ENCODE measurements around the gene CD151.

The CD151 gene

GRCh38 chr11:869399-870126, 36.8 kb downstream of the CD151 start:
- DNase-seq (ENCODE audit: low read depth in 2 of 3, low spot score in 2 of 3), result no peak

GRCh38 chr11:870127-870413, 37.3 kb downstream of the CD151 start:
- no peak for DNase-seq (ENCODE audit: low read depth in 2 of 3, low spot score in 2 of 3)

DNA sequence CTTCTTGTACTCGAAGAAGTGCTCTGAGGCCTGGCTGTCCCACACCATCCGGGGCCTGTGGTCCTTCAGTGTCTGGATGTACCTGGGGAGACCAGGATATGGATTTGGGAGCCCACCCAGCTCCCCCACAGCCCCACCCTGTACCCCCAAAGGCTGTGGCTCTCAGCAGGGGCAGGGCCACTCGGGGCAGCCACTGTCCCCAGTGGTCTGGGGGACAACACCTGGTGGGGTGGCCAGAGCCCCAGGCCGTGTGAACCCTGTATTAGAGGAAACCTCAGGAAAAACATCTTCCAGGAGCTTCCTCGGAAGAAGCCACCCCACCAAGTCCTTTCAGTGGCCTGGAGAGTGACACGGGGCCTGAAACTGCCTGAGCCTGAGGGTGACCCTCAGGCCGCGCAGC, 37.7 kb downstream of the CD151 start:
- no peak for DNase-seq (ENCODE audit: low read depth in 2 of 3, low spot score in 2 of 3)

GRCh38 chr11:871472-871871, 38.7 kb downstream of the CD151 start:
- DNase-seq (ENCODE audit: low read depth in 2 of 3, low spot score in 2 of 3), result no peak

- no peak for DNase-seq (ENCODE audit: low read depth in 2 of 3, low spot score in 2 of 3)
These were observed 40.0 kb downstream of the CD151 start for GRCh38 chr11:872799-873198.

GRCh38 chr11:873706-874105, 41.0 kb downstream of the CD151 start:
- DNase-seq (ENCODE audit: low read depth in 2 of 3, low spot score in 2 of 3), result no peak

DNA sequence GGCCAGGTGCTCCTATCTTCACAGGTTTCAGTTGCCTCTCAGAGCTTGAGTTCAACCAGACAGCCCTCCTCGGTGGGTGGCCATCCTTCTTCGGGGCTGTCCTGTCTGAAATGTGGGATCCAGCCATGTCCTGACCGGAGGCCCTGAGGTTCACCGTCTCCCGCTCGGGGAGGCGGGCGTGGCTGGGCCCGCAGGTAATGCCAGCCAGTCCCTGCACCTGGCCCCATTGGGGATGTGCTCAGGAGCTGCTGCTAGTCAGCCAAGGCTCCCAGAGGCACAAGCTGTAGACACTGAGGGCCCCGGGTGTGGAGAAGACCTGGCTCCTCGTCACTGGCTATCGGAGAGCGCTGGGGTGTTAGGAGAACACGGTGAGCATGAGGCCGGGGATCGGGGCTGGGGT, 42.5 kb downstream of the CD151 start:
- no peak for DNase-seq (ENCODE audit: low read depth in 2 of 3, low spot score in 2 of 3)

GRCh38 chr11:875769-876301, 43.1 kb downstream of the CD151 start:
- DNase-seq (ENCODE audit: low read depth in 2 of 3, low spot score in 2 of 3), result no peak

DNA sequence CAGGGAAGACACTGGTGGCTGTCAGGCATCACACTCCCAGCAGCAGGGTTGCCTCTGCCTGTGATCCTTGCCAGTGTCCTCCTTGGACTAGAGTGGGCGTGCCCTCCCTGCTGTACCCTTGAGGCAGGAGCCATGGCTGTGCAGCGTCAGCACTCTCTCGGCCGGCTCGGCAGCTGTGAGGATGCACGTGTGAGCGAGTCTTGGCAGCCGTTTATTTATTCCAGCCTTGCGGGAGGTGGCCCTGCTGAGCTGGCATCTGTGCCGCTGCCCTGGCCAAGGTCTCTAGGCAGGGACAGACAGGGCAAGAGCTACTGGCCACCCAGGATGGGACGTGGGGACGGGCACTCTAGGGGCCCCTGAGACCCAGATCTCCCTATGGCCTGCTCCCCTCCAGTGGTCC, 43.8 kb downstream of the CD151 start:
- no peak for DNase-seq (ENCODE audit: low read depth in 2 of 3, low spot score in 2 of 3)

- no peak for DNase-seq (ENCODE audit: low read depth in 2 of 3, low spot score in 2 of 3)
These were observed 44.8 kb downstream of the CD151 start for GRCh38 chr11:877565-877964.

- no peak for DNase-seq (ENCODE audit: low read depth in 2 of 3, low spot score in 2 of 3)
These were observed 47.7 kb downstream of the CD151 start for GRCh38 chr11:880447-880846.

DNA sequence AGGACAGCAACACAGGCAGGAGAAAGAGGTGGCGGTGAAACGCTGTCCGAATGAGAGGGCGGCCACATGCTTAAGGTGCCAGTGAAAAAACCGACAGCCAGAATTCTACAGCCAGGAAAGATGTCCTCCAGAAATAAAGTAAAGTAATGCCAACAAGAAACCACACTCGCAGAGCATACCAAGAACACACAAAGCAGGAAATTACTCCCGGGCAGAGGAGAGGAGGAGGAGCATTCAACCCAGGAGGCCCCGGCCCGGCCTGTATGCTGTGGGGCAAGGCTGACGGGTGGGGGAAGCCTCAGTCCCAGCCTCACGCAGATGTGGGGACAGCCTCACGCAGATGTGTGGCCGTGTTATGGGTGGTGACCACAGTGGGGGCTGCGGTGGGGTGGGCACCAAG, 49.8 kb downstream of the CD151 start:
- DNase-seq (ENCODE audit: low read depth in 2 of 3, low spot score in 2 of 3), result no peak

GRCh38 chr11:883527-883926, 50.8 kb downstream of the CD151 start:
- DNase-seq (ENCODE audit: low read depth in 2 of 3, low spot score in 2 of 3), result no peak

GRCh38 chr11:884578-885070, 51.9 kb downstream of the CD151 start:
- DNase-seq (ENCODE audit: low read depth in 2 of 3, low spot score in 2 of 3), result no peak

GRCh38 chr11:886568-886967, 53.8 kb downstream of the CD151 start:
- DNase-seq (ENCODE audit: low read depth in 2 of 3, low spot score in 2 of 3), result no peak

- no peak for DNase-seq (ENCODE audit: low read depth in 2 of 3, low spot score in 2 of 3)
These were observed 54.8 kb downstream of the CD151 start for GRCh38 chr11:887589-887988.

Measured in activated CD8-positive, alpha-beta memory T cell treated with anti-CD3 and anti-CD28 coated beads for 48 hours (primary cell).